GM13977 (cell line): Measurements from ENCODE around the gene C3orf70.

Source experiments
- DNase-seq: peaks from one replicate; pipeline ENCODE4 v3.0.0; 2012; ENCODE audit warnings: low spot score
- in situ Hi-C: fragments of 300-500 bp; cut with MboI; formaldehyde crosslinking; loops from one replicate; pipeline ENCODE4 v1.12.0; 2022; ENCODE audit warnings: low sequenced_read_pairs, low pct_unique_long_range_greater_than_20kb, mixed read lengths, inconsistent platforms; ENCODE audit not compliant: unreplicated experiment
- TF ChIP-seq, protein P1 (sequence below): IDR thresholded peaks from 2 replicates; pipeline ENCODE4 v1.5.1; 2012; ENCODE audit warnings: mild to moderate bottlenecking, control low read depth; ENCODE audit not compliant: insufficient read depth; ENCODE audit errors: extremely low read depth, missing control alignments

C3orf70 gene

DNA sequence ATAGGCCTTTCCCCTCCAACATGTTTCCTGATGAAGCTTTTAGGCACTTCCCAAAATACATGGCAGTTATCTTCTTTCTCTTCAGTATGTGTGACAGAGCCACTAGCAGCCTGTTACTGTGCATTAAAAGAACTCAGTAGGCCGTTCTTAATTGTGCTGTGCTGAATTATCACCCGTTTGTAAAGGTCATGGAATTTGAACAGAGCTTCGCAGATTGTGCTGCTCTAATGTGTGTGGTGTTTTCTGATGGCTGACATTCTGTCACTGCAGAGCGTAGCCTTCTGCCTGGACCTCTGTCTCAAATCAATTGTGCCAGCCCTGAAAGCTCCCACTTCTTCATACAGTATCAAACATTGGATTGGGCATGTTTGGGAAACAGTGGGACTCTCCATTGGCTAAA, 111.3 kb downstream of the C3orf70 start:
- TF ChIP-seq, protein P1, sequence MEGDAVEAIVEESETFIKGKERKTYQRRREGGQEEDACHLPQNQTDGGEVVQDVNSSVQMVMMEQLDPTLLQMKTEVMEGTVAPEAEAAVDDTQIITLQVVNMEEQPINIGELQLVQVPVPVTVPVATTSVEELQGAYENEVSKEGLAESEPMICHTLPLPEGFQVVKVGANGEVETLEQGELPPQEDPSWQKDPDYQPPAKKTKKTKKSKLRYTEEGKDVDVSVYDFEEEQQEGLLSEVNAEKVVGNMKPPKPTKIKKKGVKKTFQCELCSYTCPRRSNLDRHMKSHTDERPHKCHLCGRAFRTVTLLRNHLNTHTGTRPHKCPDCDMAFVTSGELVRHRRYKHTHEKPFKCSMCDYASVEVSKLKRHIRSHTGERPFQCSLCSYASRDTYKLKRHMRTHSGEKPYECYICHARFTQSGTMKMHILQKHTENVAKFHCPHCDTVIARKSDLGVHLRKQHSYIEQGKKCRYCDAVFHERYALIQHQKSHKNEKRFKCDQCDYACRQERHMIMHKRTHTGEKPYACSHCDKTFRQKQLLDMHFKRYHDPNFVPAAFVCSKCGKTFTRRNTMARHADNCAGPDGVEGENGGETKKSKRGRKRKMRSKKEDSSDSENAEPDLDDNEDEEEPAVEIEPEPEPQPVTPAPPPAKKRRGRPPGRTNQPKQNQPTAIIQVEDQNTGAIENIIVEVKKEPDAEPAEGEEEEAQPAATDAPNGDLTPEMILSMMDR = no peak
- DNase-seq = no peak
- in situ Hi-C loops = no loop called here

DNA sequence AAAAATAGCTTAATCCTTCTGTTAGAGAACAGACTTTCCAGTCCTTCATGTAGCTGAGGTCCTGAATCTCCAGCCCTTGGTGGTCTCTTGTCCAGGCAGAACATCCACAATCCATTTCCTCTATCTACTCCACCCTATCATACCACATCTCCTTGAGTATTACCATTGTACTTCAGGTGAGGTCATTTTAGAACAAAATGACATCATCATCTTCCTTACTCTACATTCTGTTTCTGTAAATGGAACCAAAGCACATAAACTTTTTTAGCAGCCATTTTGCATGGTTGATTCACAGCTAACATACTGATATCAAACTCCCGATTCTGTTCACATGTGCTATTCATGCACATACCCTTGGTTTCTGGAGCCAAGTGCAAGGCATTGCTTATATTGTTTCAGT, 112.4 kb downstream of the C3orf70 start:
- TF ChIP-seq, protein P1 = no peak
- DNase-seq = no peak
- in situ Hi-C loops = no loop called here

DNA sequence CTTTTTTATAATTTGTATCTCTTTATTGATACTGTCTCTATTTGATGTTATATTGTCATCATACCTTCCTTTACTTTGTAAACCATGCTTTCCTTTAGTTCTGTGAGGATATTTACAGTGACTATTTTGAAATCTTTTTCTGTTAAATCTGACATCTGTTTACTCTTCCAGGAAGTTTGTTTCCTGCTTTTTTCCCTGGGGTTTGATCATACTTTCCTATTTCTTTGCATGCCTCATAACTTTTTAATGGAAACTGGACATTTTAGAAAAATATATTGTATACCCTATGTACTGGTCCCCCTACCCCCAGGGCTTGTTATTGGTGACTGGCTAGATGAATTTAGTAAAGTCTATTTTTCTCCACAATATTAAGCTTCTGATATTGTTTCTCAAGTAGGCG, 115.1 kb downstream of the C3orf70 start:
- TF ChIP-seq, protein P1 = no peak
- in situ Hi-C loops = no loop called here
- no peak for DNase-seq

DNA sequence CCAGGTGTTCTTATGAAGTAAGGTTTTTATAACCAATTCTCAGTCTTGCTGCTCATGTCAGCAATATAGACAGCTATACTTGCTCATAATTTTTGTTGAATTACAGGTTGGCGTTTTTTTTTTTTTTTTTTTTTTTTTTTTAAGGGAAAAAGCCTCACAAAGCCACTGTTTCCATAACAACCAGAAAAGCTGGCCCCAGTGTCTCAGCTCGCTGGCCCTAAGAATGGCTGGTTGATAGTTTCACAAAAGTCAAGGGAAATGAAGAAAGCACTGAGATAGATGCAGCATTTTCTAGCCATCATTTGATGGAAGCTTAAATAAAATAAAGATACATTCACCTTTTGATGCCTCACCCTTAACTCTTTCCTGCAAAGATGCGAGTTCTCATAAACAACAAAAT, 121.9 kb downstream of the C3orf70 start:
- no peak for DNase-seq
- in situ Hi-C loops = no loop called here
- TF ChIP-seq, protein P1 = no peak

DNA sequence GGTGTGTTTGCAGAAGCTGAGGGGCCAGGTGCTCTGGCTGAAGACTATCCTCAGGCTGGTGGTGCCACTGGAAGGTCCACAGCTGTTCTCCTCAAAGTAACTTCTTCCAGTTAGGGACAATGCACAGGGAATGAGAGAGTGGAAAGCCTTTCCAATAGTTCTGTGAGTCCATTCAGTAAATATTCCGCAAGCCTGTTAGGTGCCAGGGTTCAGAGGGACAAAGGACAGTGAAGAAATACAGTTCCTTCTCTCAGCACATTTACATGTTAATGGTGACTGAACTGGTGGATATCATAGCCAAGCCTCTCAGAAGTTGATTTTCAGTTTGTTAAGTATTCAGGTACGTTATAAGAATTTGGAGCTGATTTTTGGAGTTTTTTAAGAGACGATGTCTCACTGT, 122.5 kb downstream of the C3orf70 start:
- in situ Hi-C loops = no loop called here
- DNase-seq = no peak
- TF ChIP-seq, protein P1 = no peak

DNA sequence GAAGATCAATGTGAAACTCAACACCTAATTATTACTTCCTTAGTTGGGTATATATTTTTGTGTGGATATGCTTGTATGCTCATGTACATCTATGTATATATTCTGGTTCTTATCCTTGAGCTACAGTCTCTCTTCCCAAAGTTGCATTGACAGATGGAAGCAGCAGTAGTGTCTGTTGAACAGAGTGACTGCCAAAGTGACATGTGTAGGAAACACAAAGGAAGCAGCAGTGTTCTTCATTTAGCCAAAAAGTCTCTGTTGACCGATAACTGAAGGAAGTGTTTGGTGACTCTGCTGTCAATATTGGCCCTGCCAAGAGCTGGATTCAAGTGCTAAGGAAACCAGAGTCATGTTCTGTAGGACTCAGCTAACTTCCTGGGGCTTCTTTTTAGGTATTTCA, 123.8 kb downstream of the C3orf70 start:
- TF ChIP-seq, protein P1 = no peak
- no peak for DNase-seq
- in situ Hi-C loops = no loop called here

DNA sequence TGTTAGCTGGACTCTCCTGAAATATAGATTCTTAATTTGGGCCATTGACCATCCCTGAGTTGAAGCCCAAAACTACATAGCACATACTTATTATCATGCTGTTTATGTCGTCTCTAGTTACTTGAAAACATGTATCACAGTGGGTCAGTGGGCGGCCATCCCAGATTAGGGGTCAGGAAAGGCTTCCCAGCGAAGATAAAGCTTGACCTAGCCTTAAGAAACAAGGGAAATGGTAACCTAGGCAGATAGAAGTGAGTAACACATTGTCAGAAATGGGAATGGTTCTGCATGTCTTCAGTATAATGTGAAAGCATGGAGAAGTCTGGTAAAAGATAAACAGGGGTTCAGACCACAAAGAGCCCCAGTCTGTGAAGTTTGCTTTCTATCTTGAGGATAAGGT, 124.7 kb downstream of the C3orf70 start:
- in situ Hi-C loops = no loop called here
- TF ChIP-seq, protein P1 = no peak
- no peak for DNase-seq
